ENCODE data around the gene TEX54.

GRCh38 chr11:62823677-62824076 lies 9.0 kb downstream of the TEX54 start:
- TF ChIP-seq SUZ12 (IDR thresholded peaks at IDR 0.05; ENCODE audit: extremely low read depth, insufficient read depth, insufficient read length) (no peak), YY1 (IDR thresholded peaks at IDR 0.05; ENCODE audit: insufficient read depth, insufficient read length) (no peak)
